ENCODE measurements around the gene PTGDR.

PTGDR gene

DNA sequence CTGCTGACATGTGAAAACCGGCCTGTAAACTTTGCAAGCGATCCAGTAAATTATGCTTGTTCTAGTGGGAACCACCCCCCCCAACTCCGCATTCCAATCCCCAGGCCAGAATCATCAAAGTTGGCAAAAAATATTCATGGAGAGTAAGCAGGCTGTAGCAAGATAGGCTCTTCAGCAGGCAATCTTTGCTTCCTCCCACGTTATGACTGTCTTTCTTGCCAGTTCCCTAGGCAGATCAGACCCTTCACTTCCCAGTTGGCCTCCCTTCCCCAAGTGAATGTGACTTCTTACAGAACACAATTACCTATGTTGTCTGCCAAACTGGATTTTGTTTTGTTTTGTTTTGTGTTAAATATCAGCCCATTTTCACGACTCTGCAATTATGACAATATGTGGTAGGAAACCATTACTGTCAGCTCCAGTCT is 45.4 kb downstream of the PTGDR start:
- no peak for DNase-seq (ENCODE audit: low read depth)

DNA sequence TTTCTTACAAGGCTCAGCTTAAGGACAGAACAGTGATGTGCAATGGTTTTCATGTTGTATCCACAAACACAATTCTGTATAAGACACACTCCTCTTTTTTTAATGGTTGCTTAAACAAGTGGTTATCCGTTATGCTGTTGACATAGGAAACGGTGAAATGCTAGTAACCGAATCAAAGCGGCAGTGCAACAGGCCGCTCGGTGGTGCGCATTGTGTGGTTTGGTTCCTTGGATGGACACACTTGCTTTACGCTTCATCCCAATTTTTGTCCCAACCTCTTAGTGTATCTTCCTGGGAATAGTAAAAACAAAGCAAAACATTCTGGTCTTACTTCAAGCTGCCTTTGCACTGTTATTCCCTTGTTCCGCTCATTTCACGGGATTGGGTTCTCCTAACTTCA is 46.0 kb downstream of the PTGDR start:
- DNase-seq (ENCODE audit: low read depth) = no peak

DNA sequence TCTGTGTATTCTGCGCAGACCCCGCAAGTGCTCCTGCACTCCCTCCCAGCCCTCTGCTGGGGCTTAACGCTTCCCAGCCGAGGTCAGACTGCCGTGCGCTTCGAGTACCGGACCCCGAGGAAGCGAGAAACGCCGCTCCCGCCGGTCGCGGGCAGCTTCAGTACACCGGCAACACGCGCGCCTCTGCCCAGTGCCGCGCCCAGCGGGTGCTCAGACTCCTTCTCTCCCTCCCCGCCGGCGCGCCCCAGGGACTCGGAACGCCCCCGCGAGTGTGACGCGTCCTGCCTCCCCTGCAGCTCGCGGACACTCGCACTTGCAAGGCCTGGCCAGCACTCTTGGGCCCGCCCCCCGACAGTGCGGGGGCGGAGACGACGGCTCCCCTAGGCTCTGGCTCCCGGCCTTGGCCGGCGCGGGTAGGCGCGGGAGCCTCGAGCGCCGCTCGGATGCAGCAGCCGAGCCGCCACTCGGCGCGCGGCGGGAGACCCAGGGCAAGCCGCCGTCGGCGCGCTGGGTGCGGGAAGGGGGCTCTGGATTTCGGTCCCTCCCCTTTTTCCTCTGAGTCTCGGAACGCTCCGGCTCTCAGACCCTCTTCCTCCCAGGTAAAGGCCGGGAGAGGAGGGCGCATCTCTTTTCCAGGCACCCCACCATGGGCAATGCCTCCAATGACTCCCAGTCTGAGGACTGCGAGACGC is 46.6 kb downstream of the PTGDR start, which contains the start of gene PTGER2:
PTGER2 (plus strand) TSS at position 410 of the 692 bp plus-strand sequence; CDS start at position 647, 237 bp downstream.
- peak; percentile 70 for DNase-seq (ENCODE audit: low read depth)

DNA sequence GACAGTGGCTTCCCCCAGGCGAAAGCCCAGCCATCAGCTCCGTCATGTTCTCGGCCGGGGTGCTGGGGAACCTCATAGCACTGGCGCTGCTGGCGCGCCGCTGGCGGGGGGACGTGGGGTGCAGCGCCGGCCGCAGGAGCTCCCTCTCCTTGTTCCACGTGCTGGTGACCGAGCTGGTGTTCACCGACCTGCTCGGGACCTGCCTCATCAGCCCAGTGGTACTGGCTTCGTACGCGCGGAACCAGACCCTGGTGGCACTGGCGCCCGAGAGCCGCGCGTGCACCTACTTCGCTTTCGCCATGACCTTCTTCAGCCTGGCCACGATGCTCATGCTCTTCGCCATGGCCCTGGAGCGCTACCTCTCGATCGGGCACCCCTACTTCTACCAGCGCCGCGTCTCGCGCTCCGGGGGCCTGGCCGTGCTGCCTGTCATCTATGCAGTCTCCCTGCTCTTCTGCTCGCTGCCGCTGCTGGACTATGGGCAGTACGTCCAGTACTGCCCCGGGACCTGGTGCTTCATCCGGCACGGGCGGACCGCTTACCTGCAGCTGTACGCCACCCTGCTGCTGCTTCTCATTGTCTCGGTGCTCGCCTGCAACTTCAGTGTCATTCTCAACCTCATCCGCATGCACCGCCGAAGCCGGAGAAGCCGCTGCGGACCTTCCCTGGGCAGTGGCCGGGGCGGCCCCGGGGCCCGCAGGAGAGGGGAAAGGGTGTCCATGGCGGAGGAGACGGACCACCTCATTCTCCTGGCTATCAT is 47.3 kb downstream of the PTGDR start:
- DNase-seq (ENCODE audit: low read depth) = peak; percentile 9

DNA sequence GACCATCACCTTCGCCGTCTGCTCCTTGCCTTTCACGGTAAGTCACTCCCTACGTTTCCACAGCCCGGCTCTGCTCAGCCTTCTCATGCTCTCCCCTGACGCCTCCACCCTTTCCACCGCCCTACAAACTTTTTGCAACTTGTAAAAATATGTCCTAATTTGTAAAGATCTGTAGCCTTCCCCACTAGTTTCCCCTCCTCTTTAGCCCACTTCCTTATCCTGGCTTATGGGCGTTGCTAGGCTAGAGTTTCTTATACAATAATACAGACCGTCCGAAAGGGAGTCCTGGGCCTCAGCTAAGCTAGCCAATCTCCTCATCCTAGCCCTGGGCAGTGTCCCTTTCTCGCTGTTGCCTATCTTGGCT is 47.8 kb downstream of the PTGDR start:
- no peak for DNase-seq (ENCODE audit: low read depth)

DNA sequence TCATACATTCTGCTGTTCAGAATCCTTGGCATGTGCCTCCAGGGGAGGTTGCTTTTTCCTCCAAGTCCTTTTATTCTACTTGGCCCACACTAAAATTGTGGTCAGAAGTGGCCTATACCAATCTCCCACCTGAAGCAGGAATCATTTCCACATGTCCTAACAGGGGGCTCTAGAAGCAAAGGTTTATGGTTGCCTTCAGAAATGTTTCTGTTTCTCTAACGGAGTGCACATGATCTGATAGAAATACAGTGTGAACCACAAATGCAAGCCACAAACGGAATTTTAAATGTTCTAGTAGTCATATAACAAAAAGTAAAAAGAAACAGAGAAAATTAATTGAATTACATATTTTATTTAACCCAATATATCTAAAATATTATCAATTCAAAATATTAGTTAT is 50.6 kb downstream of the PTGDR start:
- DNase-seq (ENCODE audit: low read depth) = no peak

DNA sequence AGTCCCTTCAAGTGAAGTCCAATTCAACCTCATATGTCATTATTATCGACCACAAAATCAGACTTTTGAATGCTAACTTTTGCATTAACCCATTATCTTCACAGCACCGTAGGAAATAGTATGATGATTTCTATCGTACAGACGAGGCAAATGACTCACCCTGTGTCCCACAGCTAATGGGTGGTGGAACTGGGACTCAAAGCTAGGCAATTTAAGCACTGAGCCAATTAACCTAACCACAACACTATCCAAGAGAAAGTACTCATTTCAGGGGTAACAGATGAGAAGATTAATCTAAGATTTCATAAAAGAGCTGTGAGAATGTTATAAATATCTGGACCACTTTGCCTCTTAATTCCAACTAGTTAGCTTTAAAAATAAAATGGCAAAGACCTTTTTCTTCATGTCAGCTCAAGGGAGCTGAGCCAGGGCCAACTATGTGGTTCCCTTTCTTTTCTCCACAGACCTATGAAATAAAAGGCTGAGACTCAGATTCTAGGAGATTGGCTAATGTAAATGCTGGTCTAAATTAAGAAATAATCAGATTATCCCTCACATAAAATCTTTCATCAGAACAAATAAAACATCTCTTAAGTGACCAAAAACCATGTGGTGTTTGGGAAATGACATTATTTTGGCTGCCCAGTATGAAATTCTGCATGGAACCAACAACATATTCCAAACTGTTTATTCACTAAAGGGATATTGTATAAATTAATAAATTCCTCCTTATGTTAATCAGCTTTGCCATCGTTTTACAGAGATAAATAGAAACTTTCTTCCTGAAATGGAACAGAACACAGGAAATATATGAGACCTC is 51.5 kb downstream of the PTGDR start:
- DNase-seq (ENCODE audit: low read depth) = no peak

DNA sequence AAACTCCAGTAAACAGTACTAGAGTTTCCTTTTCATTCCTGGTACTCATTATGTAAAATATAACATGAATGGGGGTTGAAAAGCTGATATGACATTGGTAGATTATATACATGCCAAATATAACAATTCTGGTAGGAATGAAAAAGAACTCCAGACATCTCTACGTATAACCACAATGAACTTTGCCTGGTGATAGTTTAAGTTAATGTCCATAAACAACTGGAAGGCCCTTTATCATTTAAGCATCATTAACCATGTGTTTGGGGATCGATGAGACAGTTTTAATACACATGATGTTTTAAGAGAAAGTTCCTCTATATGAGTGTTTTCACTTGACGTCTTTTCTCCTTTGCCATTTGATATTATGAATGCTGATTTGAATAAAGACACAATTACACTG is 52.4 kb downstream of the PTGDR start:
- DNase-seq (ENCODE audit: low read depth) = no peak

DNA sequence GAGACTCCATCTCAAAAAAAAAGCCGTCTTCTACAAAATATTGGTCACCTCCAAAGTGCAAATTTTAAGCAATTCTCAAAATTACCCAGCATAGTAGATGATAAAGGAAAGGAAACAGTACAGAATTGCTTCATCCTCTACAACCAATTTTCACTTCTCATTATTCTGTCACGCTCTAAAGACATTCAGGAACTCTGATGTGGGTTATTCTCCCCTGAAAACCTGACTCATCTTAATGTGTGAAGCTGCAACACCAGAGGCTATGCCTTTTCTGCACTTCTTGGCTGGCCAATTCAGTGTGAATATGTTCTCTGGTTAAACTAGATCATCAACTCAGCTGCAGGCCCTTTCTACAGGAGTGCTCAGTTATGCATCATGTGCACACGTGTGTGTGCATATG is 57.6 kb downstream of the PTGDR start:
- no peak for DNase-seq (ENCODE audit: low read depth)

DNA sequence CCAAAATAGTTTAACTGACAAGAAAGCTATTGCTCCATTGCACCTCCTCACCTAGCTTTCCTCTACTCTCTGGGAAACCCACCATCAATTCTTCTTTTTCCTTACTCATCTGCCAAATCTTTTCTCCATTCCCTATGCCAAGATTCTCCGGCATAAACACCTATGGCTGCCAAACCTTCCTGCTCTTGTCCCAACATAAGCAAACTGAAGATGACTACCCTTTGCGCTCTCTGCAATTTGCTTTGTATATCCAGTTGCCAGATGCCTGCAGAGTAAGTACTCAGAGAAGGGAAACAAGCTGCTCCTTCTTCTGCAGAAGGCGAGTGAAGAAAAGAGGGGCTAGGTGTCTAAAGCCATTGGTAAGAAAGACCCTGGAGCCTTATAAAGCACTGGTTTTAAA is 58.1 kb downstream of the PTGDR start:
- no peak for DNase-seq (ENCODE audit: low read depth)

Data from T-helper 22 cell (primary cell).